Activated CD8-positive, alpha-beta T cell treated with anti-CD3 and anti-CD28 coated beads for 36 hours (primary cell): ENCODE measurements around the gene KCNMB1. TPM values are rescaled to one million over a fixed set of nuclear protein-coding genes. Genes with fewer than 3 reads are reported as not detected.

Experiments
- ATAC-seq: fragments of 200-7000 bp; cut with Tn5 transposase; one replicate; pipeline ENCODE4 v1.10.0; 2021; ENCODE audit warnings: mild to moderate bottlenecking, moderate library complexity
- CTCF ChIA-PET: fragments of 350-600 bp; sonication (Branson Sonifier 250); formaldehyde crosslinking; loops from one replicate; lab custom pipeline; 2021; ENCODE audit warnings: antibody characterized with exemption; lab: Charles Lee
- POLR2A ChIA-PET: fragments of 350-600 bp; sonication (Branson Sonifier 250); formaldehyde crosslinking; loops from one replicate; lab custom pipeline; 2021; ENCODE audit warnings: antibody characterized with exemption; lab: Charles Lee
- DNase-seq: peaks from one replicate; pipeline ENCODE4 v3.0.0-alpha.2; 2020
- H3K27ac Mint-ChIP-seq: one replicate; pipeline ENCODE4 v1.8.0; 2021; ENCODE audit warnings: mild to moderate bottlenecking, mixed read lengths
- H3K27me3 Mint-ChIP-seq: one replicate; pipeline ENCODE4 v1.8.0; 2021; ENCODE audit warnings: mixed read lengths
- H3K36me3 Mint-ChIP-seq: one replicate; pipeline ENCODE4 v1.8.0; 2021; ENCODE audit warnings: low read depth, mixed read lengths
- H3K4me1 Mint-ChIP-seq: one replicate; pipeline ENCODE4 v1.8.0; 2021; ENCODE audit warnings: low read depth, mixed read lengths
- H3K4me3 Mint-ChIP-seq: one replicate; pipeline ENCODE4 v1.8.0; 2021; ENCODE audit warnings: mild to moderate bottlenecking, moderate library complexity, mixed read lengths
- H3K9me3 Mint-ChIP-seq: one replicate; pipeline ENCODE4 v1.8.0; 2021; ENCODE audit warnings: mixed read lengths
- intact Hi-C: fragments of 100-400 bp; cut with micrococcal nuclease; formaldehyde crosslinking; loops from one replicate; pipeline ENCODE4 v1.10.0; 2022
- total RNA-seq, 2 experiments: library from RNA; stranded (reverse); gene quantifications; one replicate each; pipeline ENCODE4 v1.2.3, GENCODE V29; 2021
- TF ChIP-seq, protein P1 (sequence below): fragments of 200-600 bp; IDR thresholded peaks from one replicate; pipeline ENCODE4 v1.8.0; 2022; ENCODE audit warnings: antibody characterized with exemption, mild to moderate bottlenecking

The KCNMB1 gene
- total RNA-seq, 2 experiments from 2014 or later, result not detected

DNA sequence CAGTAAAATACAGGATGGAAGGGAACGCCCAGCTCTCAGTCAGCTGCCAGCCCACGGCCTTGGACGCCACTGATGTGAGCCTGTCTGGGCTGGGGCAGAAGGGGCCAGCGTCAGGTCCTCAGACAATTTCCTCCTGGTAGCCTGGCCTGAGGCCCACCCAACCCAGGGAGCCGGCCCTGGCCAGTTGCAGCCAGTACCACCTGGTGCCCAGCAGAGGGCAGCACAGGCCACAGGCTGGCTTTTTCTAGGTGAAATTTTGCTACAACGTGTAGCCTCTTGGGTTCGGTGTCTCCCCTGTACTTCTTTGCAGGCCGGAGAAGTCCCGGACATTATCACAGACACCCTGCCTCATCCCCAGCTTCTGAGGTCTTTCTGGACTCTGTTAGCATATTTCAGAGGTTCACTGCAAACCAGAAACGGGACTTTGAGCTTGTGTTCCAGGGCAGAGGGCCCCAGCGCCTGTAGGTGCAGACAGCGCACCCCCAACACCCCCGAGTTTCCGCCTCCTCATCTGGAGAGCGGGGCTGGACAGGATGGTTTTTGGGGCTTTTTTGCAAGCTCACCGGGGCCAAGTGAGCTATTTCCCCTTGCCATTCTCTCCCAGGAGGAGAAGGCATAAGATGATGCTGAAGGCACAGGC is 45.9 kb upstream of the KCNMB1 start:
- H3K9me3 Mint-ChIP-seq, result no peaks in the 10 kb centered on the region
- TF ChIP-seq, protein P1, sequence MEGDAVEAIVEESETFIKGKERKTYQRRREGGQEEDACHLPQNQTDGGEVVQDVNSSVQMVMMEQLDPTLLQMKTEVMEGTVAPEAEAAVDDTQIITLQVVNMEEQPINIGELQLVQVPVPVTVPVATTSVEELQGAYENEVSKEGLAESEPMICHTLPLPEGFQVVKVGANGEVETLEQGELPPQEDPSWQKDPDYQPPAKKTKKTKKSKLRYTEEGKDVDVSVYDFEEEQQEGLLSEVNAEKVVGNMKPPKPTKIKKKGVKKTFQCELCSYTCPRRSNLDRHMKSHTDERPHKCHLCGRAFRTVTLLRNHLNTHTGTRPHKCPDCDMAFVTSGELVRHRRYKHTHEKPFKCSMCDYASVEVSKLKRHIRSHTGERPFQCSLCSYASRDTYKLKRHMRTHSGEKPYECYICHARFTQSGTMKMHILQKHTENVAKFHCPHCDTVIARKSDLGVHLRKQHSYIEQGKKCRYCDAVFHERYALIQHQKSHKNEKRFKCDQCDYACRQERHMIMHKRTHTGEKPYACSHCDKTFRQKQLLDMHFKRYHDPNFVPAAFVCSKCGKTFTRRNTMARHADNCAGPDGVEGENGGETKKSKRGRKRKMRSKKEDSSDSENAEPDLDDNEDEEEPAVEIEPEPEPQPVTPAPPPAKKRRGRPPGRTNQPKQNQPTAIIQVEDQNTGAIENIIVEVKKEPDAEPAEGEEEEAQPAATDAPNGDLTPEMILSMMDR, result peak; percentile 98
- H3K27ac Mint-ChIP-seq, result no peak overlapping the region
- ChIA-PET CTCF (interaction anchor here (0.7 to 6.0 kb wide), 36 partner anchors 10 to 312 kb away, joined by 3 to 118 read pairs (median 4); no protein-coding TSS in a partner anchor), POLR2A (no interaction called here)
- no peaks in the 10 kb centered on the region for H3K27me3 Mint-ChIP-seq
- no peak overlapping the region for H3K4me3 Mint-ChIP-seq
- ATAC-seq (peak; percentile 98), DNase-seq (peak; percentile 75)
- H3K36me3 Mint-ChIP-seq, result no peaks in the 10 kb centered on the region
- no peaks in the 10 kb centered on the region for H3K4me1 Mint-ChIP-seq
- intact Hi-C loops, result loop anchor here (5.0 kb wide), 1 partner anchor 187 kb away; no protein-coding TSS in a partner anchor

DNA sequence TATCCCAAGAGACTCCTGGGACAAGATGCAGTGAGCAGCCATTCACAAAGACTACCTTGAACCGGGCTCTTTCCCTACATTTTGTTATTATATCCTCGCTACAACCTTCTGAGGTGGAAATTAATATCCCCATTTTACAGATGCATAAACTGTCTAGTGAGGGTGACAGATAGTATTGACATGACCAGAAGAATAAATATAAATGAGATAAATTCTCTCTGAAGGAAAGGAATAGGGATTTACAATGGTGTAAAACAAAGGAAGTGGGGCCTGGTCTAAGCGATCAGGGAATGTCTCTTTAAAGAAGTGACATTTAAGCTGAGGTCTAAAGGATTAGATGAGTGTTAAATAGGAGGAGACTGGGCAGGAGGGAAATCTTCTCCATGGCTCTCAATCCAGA is 43.5 kb upstream of the KCNMB1 start:
- TF ChIP-seq, protein P1, result no peak
- Mint-ChIP-seq H3K27me3 (no peaks in the 10 kb centered on the region), H3K4me1 (no peaks in the 10 kb centered on the region), H3K36me3 (no peaks in the 10 kb centered on the region), H3K4me3 (no peak overlapping the region), H3K27ac (no peak overlapping the region), H3K9me3 (no peaks in the 10 kb centered on the region)
- CTCF ChIA-PET, result interaction anchor here (1.4 to 6.0 kb wide), 4 partner anchors 11 to 206 kb away, joined by 5 to 118 read pairs (median 54); no protein-coding TSS in a partner anchor
- DNase-seq (no peak), ATAC-seq (no peak)
- POLR2A ChIA-PET, result no interaction called here
- intact Hi-C loops, result no loop called here

- Mint-ChIP-seq H3K9me3 (no peaks in the 10 kb centered on the region), H3K36me3 (no peaks in the 10 kb centered on the region), H3K27ac (no peak overlapping the region), H3K4me3 (no peak overlapping the region), H3K4me1 (no peaks in the 10 kb centered on the region), H3K27me3 (no peaks in the 10 kb centered on the region)
- ChIA-PET POLR2A (no interaction called here), CTCF (interaction anchor here (0.9 to 6.0 kb wide), 6 partner anchors 8 to 205 kb away, joined by 3 to 118 read pairs (median 18); no protein-coding TSS in a partner anchor)
- DNase-seq (no peak), ATAC-seq (no peak)
- TF ChIP-seq, protein P1, result no peak
- intact Hi-C loops, result no loop called here
Measured at GRCh38 chr5:170431571-170431970, 42.4 kb upstream of the KCNMB1 start.

DNA sequence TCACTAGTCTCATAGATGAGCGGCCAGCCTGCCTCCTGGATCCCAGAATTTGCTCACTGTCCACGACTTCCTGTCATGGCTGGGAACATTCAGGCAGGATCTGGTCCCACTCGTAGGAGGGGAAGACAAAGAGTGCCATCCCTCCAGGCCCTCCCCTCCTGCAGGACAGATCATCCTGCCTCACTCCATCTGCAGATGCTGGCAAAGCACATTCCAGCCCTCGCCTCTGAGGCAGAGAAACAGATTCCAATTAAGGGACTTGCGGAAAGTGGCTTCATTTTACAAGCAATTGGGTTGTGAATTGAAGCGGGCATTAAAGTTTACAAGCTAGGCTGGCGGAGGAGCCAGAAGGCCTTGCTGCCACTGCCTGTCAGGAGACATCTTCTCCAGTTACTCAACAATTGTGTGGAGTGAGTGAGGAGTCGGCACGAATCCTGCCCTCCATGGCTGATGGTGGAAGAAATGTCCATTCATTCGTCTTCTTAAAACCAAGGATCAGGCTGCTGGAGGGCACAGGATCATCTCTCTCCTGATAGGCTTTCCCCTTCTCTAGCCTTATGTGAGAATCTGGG is 41.8 kb upstream of the KCNMB1 start:
- no peaks in the 10 kb centered on the region for H3K27me3 Mint-ChIP-seq
- TF ChIP-seq, protein P1, result no peak
- ChIA-PET CTCF (interaction anchor here (1.0 to 6.0 kb wide), 7 partner anchors 9 to 205 kb away, joined by 3 to 118 read pairs (median 6); no protein-coding TSS in a partner anchor), POLR2A (no interaction called here)
- no peaks in the 10 kb centered on the region for H3K9me3 Mint-ChIP-seq
- no peak overlapping the region for H3K27ac Mint-ChIP-seq
- H3K4me1 Mint-ChIP-seq, result no peaks in the 10 kb centered on the region
- H3K4me3 Mint-ChIP-seq, result no peak overlapping the region
- intact Hi-C loops, result no loop called here
- ATAC-seq, result no peak
- H3K36me3 Mint-ChIP-seq, result no peaks in the 10 kb centered on the region
- no peak for DNase-seq

DNA sequence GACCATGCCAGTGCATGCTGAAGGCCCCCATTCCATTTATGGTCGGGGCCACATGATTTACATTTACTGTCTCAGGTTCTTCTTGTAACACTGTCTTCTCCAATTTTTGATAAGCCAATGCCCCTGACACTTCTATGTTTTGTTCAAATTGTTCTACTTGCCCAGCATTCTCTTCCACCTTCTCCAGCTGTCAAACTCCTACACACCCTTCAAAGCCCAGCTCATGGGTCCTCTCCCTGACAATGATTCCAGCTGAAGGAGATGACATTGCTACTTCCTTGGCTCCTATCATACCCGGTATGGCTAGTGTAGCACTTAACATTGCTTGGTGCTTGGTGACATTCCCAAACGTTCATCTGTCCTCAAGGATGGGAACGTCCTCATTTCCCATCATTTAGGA is 41.1 kb upstream of the KCNMB1 start:
- H3K27me3 Mint-ChIP-seq, result no peaks in the 10 kb centered on the region
- no peaks in the 10 kb centered on the region for H3K36me3 Mint-ChIP-seq
- CTCF ChIA-PET, result interaction anchor here (1.0 to 6.0 kb wide), 3 partner anchors 106 to 205 kb away, joined by 3 to 118 read pairs (median 3); no protein-coding TSS in a partner anchor
- POLR2A ChIA-PET, result no interaction called here
- no peak overlapping the region for H3K4me3 Mint-ChIP-seq
- H3K4me1 Mint-ChIP-seq, result no peaks in the 10 kb centered on the region
- intact Hi-C loops, result no loop called here
- ATAC-seq (no peak), DNase-seq (no peak)
- TF ChIP-seq, protein P1, result no peak
- no peaks in the 10 kb centered on the region for H3K9me3 Mint-ChIP-seq
- no peak overlapping the region for H3K27ac Mint-ChIP-seq
